ENCODE measurements around the gene WFDC5. TPM values are rescaled to one million over a fixed set of nuclear protein-coding genes. Genes with fewer than 3 reads are reported as not detected.

Gene WFDC5
- total and polyA plus RNA-seq, 4 donors = not detected

GRCh38 chr20:45080867-45081624 is 33.9 kb downstream of the WFDC5 start:
- Histone ChIP-seq H3K36me3 (ENCODE audit: control insufficient read depth in 4 of 4, insufficient read depth in 3 of 4, low read depth in 1 of 4, low read length in 3 of 4) (peaks cover 1 to 8% (median 4%) of the 10 kb centered on the region in 4 donors), H3K4me3 (ENCODE audit: low read depth in 1 of 3, low read length in 3 of 3) (no peak overlapping the region), H3K27me3 (ENCODE audit: control insufficient read depth in 4 of 4, insufficient read depth in 4 of 4, low read length in 3 of 4) (no peaks in the 10 kb centered on the region), H3K4me1 (ENCODE audit: control insufficient read depth in 4 of 4, insufficient read depth in 4 of 4, low read length in 3 of 4) (peaks cover 0 to 8% (median 6%) of the 10 kb centered on the region in 4 donors), H3K27ac (ENCODE audit: low read depth in 1 of 2, low read length in 2 of 2) (no peak overlapping the region), H3K9me3 (ENCODE audit: control insufficient read depth in 4 of 4, low read length in 3 of 4) (no peaks in the 10 kb centered on the region), H3K9ac (ENCODE audit: low read depth in 1 of 2, low read length in 2 of 2) (no peak overlapping the region)
- DNase-seq (ENCODE audit: low spot score) = no peak
- WGBS = 91% methylated on average over 5 of the region's 5 CpGs
- TF ChIP-seq GABPA (IDR thresholded peaks at IDR 0.05 in 1 of 2, conservative IDR thresholded peaks at IDR 0.05 in 1 of 2) (no peak), RAD21 (IDR thresholded peaks at IDR 0.05) (peak in 1 of 2 donors; percentile 23), SP1 (IDR thresholded peaks at IDR 0.05) (no peak), NR2F2 (IDR thresholded peaks at IDR 0.05) (no peak), CTCF (IDR thresholded peaks at IDR 0.05; ENCODE audit: low read depth, low read length, missing input control) (peak; percentile 14), JUND (IDR thresholded peaks at IDR 0.05) (no peak)
- TF ChIP-seq, protein P1, sequence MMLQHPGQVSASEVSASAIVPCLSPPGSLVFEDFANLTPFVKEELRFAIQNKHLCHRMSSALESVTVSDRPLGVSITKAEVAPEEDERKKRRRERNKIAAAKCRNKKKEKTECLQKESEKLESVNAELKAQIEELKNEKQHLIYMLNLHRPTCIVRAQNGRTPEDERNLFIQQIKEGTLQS (IDR thresholded peaks at IDR 0.05) = no peak

DNA sequence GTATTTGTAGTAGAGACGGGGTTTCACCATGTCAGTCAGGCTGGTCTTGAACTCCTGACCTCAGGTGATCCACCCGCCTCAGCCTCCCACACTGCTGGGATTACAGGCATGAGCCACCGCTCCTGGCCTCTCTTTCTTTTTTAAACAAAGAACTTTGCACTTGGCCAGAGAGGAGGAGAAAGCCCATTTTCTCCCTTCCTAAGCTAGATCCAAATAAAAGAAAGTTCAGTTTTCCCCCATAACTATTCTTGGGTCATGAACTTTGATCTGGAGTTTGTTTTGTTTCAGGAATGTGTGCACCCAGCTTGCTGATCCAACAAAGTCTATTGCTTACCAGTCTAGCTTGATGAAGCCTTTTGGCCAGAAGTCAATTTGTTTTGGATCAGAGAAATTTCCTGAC is 37.4 kb downstream of the WFDC5 start:
- Histone ChIP-seq H3K9me3 (ENCODE audit: control insufficient read depth in 4 of 4, low read length in 3 of 4) (no peaks in the 10 kb centered on the region), H3K9ac (ENCODE audit: low read depth in 1 of 2, low read length in 2 of 2) (no peak overlapping the region), H3K4me3 (ENCODE audit: low read depth in 1 of 3, low read length in 3 of 3) (no peak overlapping the region), H3K27me3 (ENCODE audit: control insufficient read depth in 4 of 4, insufficient read depth in 4 of 4, low read length in 3 of 4) (no peaks in the 10 kb centered on the region), H3K36me3 (ENCODE audit: control insufficient read depth in 4 of 4, insufficient read depth in 3 of 4, low read depth in 1 of 4, low read length in 3 of 4) (peaks cover 1 to 12% (median 9%) of the 10 kb centered on the region in 4 donors), H3K4me1 (ENCODE audit: control insufficient read depth in 4 of 4, insufficient read depth in 4 of 4, low read length in 3 of 4) (peaks cover 0 to 8% (median 6%) of the 10 kb centered on the region in 4 donors), H3K27ac (ENCODE audit: low read depth in 1 of 2, low read length in 2 of 2) (no peak overlapping the region)
- WGBS = 28% methylated on average over 3 of the region's 3 CpGs
- TF ChIP-seq, protein P1 (IDR thresholded peaks at IDR 0.05) = no peak
- TF ChIP-seq RAD21 (IDR thresholded peaks at IDR 0.05) = peak in 1 of 2 donors; percentile 17
- peak; percentile 27 for TF ChIP-seq ZBTB33 (IDR thresholded peaks at IDR 0.05)
- no peak for TF ChIP-seq MAX (IDR thresholded peaks at IDR 0.05)
- TF ChIP-seq FOXA2 (IDR thresholded peaks at IDR 0.05) = no peak
- peak in 1 of 2 donors; percentile 51 for TF ChIP-seq JUND (IDR thresholded peaks at IDR 0.05)
- TF ChIP-seq YY1 (IDR thresholded peaks at IDR 0.05) = peak; percentile 38
- TF ChIP-seq NR2F2 (IDR thresholded peaks at IDR 0.05) = peak; percentile 82
- peak; percentile 83 to 89 for TF ChIP-seq RXRA (IDR thresholded peaks at IDR 0.05)
- peak; percentile 47 for TF ChIP-seq HNF4G (IDR thresholded peaks at IDR 0.05)
- no peak for TF ChIP-seq TAF1 (conservative IDR thresholded peaks at IDR 0.05)
- TF ChIP-seq SP1 (IDR thresholded peaks at IDR 0.05) = peak; percentile 73
- peak; percentile 38 for TF ChIP-seq REST (IDR thresholded peaks at IDR 0.05)
- no peak for TF ChIP-seq EGR1 (IDR thresholded peaks at IDR 0.05; ENCODE audit: low read depth in 2 of 2)
- no peak for TF ChIP-seq FOXA1 (IDR thresholded peaks at IDR 0.05)
- TF ChIP-seq GABPA (IDR thresholded peaks at IDR 0.05 in 1 of 2, conservative IDR thresholded peaks at IDR 0.05 in 1 of 2) = peak in 1 of 2 donors; percentile 11
- TF ChIP-seq HNF4A (conservative IDR thresholded peaks at IDR 0.05) = peak; percentile 87 to 89
- TF ChIP-seq CTCF (IDR thresholded peaks at IDR 0.05; ENCODE audit: low read depth, low read length, missing input control) = no peak
- no peak for DNase-seq (ENCODE audit: low spot score)
